Activated CD8-positive, alpha-beta T cell treated with anti-CD3 and anti-CD28 coated beads for 36 hours (primary cell): Measurements from ENCODE around the gene DDX56. TPM values are rescaled to one million over a fixed set of nuclear protein-coding genes. Genes with fewer than 3 reads are reported as not detected.

Experiments used
- ATAC-seq: fragments of 200-7000 bp; cut with Tn5 transposase; one replicate; pipeline ENCODE4 v1.10.0; 2021; ENCODE audit warnings: mild to moderate bottlenecking, moderate library complexity
- CTCF ChIA-PET: fragments of 350-600 bp; sonication (Branson Sonifier 250); formaldehyde crosslinking; loops from one replicate; lab custom pipeline; 2021; ENCODE audit warnings: antibody characterized with exemption; lab: Charles Lee
- POLR2A ChIA-PET: fragments of 350-600 bp; sonication (Branson Sonifier 250); formaldehyde crosslinking; loops from one replicate; lab custom pipeline; 2021; ENCODE audit warnings: antibody characterized with exemption; lab: Charles Lee
- DNase-seq: peaks from one replicate; pipeline ENCODE4 v3.0.0-alpha.2; 2020
- H3K27ac Mint-ChIP-seq: one replicate; pipeline ENCODE4 v1.8.0; 2021; ENCODE audit warnings: mild to moderate bottlenecking, mixed read lengths
- H3K27me3 Mint-ChIP-seq: one replicate; pipeline ENCODE4 v1.8.0; 2021; ENCODE audit warnings: mixed read lengths
- H3K36me3 Mint-ChIP-seq: one replicate; pipeline ENCODE4 v1.8.0; 2021; ENCODE audit warnings: low read depth, mixed read lengths
- H3K4me1 Mint-ChIP-seq: one replicate; pipeline ENCODE4 v1.8.0; 2021; ENCODE audit warnings: low read depth, mixed read lengths
- H3K4me3 Mint-ChIP-seq: one replicate; pipeline ENCODE4 v1.8.0; 2021; ENCODE audit warnings: mild to moderate bottlenecking, moderate library complexity, mixed read lengths
- H3K9me3 Mint-ChIP-seq: one replicate; pipeline ENCODE4 v1.8.0; 2021; ENCODE audit warnings: mixed read lengths
- CTCF ChIP-seq: fragments of 200-600 bp; IDR thresholded peaks from one replicate; pipeline ENCODE4 v1.8.0; 2022; ENCODE audit warnings: antibody characterized with exemption, mild to moderate bottlenecking
- intact Hi-C: fragments of 100-400 bp; cut with micrococcal nuclease; formaldehyde crosslinking; loops from one replicate; pipeline ENCODE4 v1.10.0; 2022
- total RNA-seq, 2 experiments: library from RNA; stranded (reverse); gene quantifications; one replicate each; pipeline ENCODE4 v1.2.3, GENCODE V29; 2021

The DDX56 gene
- total RNA-seq, 2 experiments from 2014 or later = 92.3 to 98.3 TPM

GRCh38 chr7:44533301-44534055 lies 40.2 kb downstream of the DDX56 start:
- ATAC-seq = no peak
- no peak overlapping the region for H3K27ac Mint-ChIP-seq
- no peaks in the 10 kb centered on the region for H3K4me1 Mint-ChIP-seq
- no peaks in the 10 kb centered on the region for H3K9me3 Mint-ChIP-seq
- H3K4me3 Mint-ChIP-seq = no peak overlapping the region
- no peaks in the 10 kb centered on the region for H3K36me3 Mint-ChIP-seq
- no peak for DNase-seq
- intact Hi-C loops = no loop called here
- CTCF ChIA-PET = interaction anchor here (1.3 to 3.1 kb wide), 16 partner anchors 9 to 216 kb away, joined by 3 to 19 read pairs (median 7); partner anchors contain the start of genes DDX56 and NUDCD3
- TF ChIP-seq CTCF = no peak
- POLR2A ChIA-PET = no interaction called here
- H3K27me3 Mint-ChIP-seq = no peaks in the 10 kb centered on the region

GRCh38 chr7:44531421-44532380 lies 42.0 kb downstream of the DDX56 start:
- ChIA-PET CTCF (no interaction called here), POLR2A (no interaction called here)
- no peak for TF ChIP-seq CTCF

DNA sequence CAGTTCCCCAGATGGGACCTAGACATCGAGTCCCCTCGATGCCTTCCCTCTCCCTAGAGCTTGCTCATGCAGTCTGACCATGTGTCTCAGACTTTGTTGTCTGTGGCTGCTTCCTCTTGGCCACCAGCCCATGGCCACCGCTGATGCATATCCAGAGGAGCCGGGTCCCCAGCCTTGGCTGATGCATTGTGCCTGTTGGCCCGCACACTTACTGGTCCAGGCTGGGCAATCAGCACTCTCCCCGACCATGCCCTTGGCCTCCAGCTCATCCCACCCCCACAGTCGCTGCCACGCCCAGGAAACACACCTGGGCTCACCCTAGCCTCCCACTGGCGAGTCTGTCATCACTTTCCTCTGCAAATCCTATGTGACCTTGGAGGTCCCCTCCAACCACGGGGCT lies 42.7 kb downstream of the DDX56 start:
- no peaks in the 10 kb centered on the region for H3K27me3 Mint-ChIP-seq
- POLR2A ChIA-PET = no interaction called here
- no peak overlapping the region for H3K27ac Mint-ChIP-seq
- no peaks in the 10 kb centered on the region for H3K4me1 Mint-ChIP-seq
- TF ChIP-seq CTCF = no peak
- intact Hi-C loops = no loop called here
- H3K9me3 Mint-ChIP-seq = peaks cover 1% of the 10 kb centered on the region
- H3K4me3 Mint-ChIP-seq = no peak overlapping the region
- no peaks in the 10 kb centered on the region for H3K36me3 Mint-ChIP-seq
- no peak for DNase-seq
- CTCF ChIA-PET = no interaction called here
- ATAC-seq = no peak

More at GRCh38 chr7:44531421-44532380, 42.0 kb downstream of the DDX56 start:
- H3K27me3 Mint-ChIP-seq = no peaks in the 10 kb centered on the region
- no peaks in the 10 kb centered on the region for H3K36me3 Mint-ChIP-seq
- H3K4me3 Mint-ChIP-seq = no peak overlapping the region
- ATAC-seq (no peak), DNase-seq (no peak)
- no peak overlapping the region for H3K27ac Mint-ChIP-seq
- intact Hi-C loops = no loop called here
- H3K9me3 Mint-ChIP-seq = peaks cover 1% of the 10 kb centered on the region
- no peaks in the 10 kb centered on the region for H3K4me1 Mint-ChIP-seq

DNA sequence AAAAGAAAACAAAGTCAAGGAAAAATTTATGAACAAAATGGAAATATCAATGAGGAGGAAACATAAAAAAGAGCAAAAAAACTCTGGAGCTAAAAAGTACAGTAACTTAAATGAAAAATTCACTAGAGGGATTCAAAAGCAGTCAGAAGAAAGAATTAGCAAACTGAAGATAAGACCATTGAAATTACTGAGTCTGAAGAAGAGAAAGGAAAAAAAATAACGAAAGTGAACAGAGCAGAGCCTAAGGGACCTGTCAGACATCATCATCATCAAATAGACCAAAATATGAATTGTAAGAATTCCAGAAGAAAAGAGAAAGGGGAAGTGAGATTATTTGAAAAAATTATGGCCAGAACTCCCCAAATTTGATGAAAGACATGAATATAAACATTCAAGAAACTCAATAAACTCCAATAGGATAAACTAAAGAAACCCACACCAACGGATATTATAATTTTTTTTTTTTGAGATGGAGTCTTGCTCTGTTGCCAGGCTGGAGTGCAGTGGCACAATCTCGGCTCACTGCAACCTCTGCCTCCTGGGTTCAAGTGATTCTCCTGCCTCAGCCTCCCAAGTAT lies 48.8 kb downstream of the DDX56 start:
- H3K9me3 Mint-ChIP-seq = peaks cover 6% of the 10 kb centered on the region
- intact Hi-C loops = no loop called here
- H3K27me3 Mint-ChIP-seq = no peaks in the 10 kb centered on the region
- POLR2A ChIA-PET = no interaction called here
- no peak overlapping the region for H3K27ac Mint-ChIP-seq
- CTCF ChIA-PET = interaction anchor here (3.9 kb wide), 1 partner anchor 10 kb away, joined by 18 read pairs; no protein-coding TSS in a partner anchor
- no peak for TF ChIP-seq CTCF
- H3K4me1 Mint-ChIP-seq = no peaks in the 10 kb centered on the region
- H3K4me3 Mint-ChIP-seq = no peak overlapping the region
- no peak for ATAC-seq
- peaks cover 5% of the 10 kb centered on the region for H3K36me3 Mint-ChIP-seq
- DNase-seq = no peak
